T-helper 2 cell (primary cell): Measurements from ENCODE around the gene TMEM225B.
"Not testable (repeated sequence)": the region's sequence is repeated elsewhere in the genome, so short reads cannot be mapped to it uniquely, and the experiment has no call there.

Experiments used
- DNase-seq, 5 experiments: peaks; one replicate each; pipeline versions ENCODE4 v3.0.0 to v3.0.0-alpha.2; 2012 to 2022
- total RNA-seq, 2 donors: gene quantifications; one replicate each; lab custom pipeline; 2026; lab: John Stamatoyannopoulos, UW

The TMEM225B gene
- 0.27 to 0.31 reads per million in 2 donors for total RNA-seq

DNA sequence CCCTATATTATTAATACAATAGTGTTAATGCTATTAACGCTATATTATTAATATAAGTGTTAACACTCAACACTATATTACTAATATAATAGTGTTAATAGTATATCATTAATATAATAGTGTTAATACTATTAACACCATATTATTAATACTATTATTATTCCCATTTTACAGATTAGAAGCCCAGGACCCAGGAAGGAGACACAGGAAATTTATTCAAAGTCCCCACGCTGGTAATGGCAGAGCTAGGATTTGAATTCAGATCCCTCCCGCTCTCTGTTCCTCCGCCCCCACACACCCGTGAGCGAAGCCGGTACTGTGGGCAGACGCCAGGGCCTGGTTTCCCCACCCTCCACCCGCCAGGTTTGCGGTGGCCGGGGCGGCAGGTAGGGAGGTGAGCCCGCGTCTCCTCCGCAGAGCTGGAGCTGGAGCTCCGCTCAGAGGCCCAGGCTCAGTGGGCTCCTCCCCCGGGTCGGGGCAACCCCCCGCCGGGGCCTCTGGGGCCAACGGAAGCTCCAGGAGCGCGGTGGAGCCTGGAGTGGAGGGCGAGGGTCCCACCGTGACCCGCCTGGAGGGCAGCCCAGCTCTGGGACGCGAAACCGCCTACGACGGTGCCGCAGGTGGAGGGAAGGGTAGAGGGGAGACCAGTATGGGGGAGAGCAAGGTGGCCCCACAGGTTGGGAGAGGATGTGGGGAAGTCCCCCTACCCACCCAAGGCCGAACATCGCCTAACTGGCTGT lies at the start of gene TMEM225B:
TMEM225B (plus strand) TSS at position 506 of the 740 bp plus-strand sequence. CDS start 6,122 bp downstream, outside the sequence.
- DNase-seq = peak in 1 of 5 experiments; percentile 30

- not testable (repeated sequence) for DNase-seq
Observed at GRCh38 chr7:99549545-99549944, 48.5 kb upstream of the TMEM225B start.

- DNase-seq = no peak
Observed at GRCh38 chr7:99551334-99551733, 46.7 kb upstream of the TMEM225B start.

- peak; percentile 65 to 93 (median 73) for DNase-seq
Observed at GRCh38 chr7:99551767-99552463, 46.2 kb upstream of the TMEM225B start, which contains the start of gene FAM200A. Gene FAM200A (minus strand): TSS chr7:99552114. CDS start chr7:99548407, 3,707 bp downstream.

- DNase-seq = no peak
Observed at GRCh38 chr7:99553039-99553438, 45.0 kb upstream of the TMEM225B start.

GRCh38 chr7:99554939-99555338 lies 43.1 kb upstream of the TMEM225B start:
- DNase-seq = no peak

- DNase-seq = peak in 1 of 5 experiments; percentile 41
Observed at GRCh38 chr7:99557196-99557607, 40.9 kb upstream of the TMEM225B start.

GRCh38 chr7:99557940-99558305 lies 40.1 kb upstream of the TMEM225B start:
- DNase-seq = no peak

- DNase-seq = peak; percentile 77 to 95 (median 82)
Observed at GRCh38 chr7:99558306-99559174, 39.5 kb upstream of the TMEM225B start, which contains the start of gene ZNF655. Gene ZNF655 (plus strand): TSS chr7:99558642. CDS start chr7:99560560, 1,918 bp downstream.

- peak in 1 of 5 experiments; percentile 56 for DNase-seq
Observed at GRCh38 chr7:99559175-99559915, 38.7 kb upstream of the TMEM225B start.

DNA sequence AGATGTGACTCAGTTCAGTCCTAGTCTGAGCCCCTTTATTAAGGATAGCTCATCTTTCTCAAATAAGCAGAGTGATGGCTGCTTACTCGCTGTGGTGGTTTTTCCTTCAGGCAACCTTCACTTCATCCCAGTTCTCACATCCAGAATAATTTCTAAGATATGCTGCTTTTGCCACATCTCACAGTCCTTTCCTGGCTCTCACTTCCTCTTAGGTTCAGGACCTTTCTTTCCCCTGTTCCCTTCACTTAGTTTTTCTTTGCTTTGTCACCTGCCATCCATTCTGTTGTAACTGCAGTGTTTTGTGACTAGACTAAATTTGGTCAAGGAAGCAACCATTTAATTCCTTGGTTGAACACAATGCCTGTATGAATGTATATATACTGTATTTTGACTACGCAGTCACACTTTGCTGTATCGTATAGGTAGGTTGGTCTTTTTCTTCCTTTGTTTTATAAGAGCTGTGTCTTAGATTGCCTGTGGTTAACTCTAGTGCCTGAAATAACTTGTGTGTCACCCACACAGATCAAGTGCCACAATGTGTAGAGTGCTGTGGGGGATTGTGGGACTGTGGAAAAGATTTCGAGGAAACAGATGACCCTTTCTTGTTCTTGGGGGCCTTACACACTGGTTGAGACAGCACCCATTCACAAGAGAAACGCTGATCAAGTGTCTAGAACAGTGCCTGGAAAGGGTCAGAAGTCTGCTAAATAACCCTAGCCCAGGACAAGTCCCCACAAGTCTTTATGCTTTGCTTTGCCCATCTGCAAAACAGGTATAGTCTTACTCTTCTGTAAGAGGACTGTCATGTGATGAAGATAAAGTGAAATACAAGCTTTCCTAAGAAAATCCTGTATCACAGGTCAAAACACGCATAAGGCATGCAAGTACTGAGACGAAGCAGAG lies 37.0 kb upstream of the TMEM225B start:
- no peak for DNase-seq

GRCh38 chr7:99561737-99562051 lies 36.4 kb upstream of the TMEM225B start:
- DNase-seq = no peak

DNA sequence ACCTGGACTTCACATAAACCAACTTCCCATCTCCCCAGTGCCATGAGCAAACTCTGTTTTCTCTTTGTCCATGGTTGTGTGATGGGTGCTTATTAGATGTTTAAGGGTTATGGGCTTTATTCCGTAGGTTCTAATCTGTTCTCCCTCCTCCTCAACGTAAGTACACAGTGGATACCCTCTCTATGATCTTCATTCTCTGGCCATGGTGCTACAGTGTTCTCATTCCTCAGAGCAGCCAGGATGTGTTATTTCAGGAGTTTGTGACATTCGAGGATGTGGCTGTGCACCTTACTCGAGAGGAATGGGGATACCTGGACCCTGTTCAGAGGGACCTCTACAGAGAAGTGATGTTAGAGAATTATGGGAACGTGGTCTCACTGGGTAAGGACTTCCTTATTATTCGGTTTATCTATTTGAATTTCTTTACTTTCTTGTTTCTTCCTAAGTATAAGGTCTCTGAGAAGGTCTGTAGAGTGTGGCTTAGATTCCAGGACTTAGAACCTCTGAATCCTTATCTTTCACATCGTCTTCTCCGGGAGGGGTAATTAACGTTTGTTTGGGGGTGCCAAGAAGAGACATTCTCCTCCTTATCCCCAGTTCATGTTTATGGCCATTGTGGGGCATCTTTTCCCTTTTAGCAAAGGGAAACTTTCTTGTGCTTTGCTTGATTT lies 35.8 kb upstream of the TMEM225B start:
- DNase-seq = no peak

- no peak for DNase-seq
Observed at GRCh38 chr7:99562832-99563231, 35.2 kb upstream of the TMEM225B start.

DNA sequence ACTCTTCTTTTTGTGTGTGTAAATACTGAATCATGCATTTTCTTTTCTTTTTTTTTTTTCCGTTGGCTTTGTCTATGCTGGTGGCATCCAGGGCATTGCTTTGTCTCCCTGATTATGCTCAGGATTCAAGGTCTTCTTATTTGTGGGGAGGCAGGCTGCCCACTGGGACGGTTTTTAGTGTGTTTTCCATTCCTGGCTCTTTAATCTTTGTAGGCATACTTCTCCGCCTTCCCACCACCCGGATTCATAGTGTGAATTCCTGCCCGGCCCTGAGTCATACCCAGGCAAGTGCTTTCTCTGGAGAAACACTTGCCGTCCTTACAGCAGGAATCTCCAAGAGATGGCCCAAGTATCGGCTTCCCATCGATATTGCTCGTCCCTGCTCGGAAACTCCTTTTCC lies 34.4 kb upstream of the TMEM225B start:
- no peak for DNase-seq

DNA sequence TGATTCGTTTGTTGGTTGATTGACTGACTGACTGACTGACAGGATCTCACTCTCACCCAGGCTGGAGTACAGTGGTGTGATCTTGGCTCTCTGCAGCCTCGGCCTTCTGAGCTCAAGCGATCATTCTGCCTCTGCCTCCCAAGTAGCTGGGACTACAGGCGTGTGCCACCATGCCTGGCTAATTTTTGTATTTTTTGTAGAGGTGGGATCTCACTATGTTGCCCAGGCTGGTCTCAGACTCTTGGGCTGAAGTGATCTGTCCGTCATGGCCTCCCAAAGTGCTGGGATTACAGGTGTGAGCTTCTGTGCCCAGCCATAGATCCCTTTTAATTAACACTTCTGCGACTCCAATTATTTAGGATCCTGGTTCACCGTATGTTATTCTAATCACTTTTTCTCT lies 29.3 kb upstream of the TMEM225B start:
- not testable (repeated sequence) for DNase-seq

- no peak for DNase-seq
Observed at GRCh38 chr7:99571768-99572167, 26.3 kb upstream of the TMEM225B start.

DNA sequence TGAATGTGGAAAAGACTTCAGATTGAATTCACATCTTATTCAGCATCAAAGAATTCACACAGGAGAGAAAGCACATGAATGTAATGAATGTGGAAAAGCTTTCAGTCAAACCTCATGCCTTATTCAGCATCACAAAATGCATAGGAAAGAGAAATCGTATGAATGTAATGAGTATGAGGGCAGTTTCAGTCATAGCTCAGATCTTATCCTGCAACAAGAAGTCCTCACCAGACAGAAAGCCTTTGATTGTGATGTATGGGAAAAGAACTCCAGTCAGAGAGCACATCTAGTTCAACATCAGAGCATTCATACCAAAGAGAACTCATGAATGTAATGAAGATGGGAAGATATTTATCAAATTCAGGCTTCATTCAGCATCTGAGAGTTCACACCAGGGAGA lies 24.8 kb upstream of the TMEM225B start:
- DNase-seq = no peak

GRCh38 chr7:99576251-99576650 lies 21.8 kb upstream of the TMEM225B start:
- DNase-seq = no peak

- no peak for DNase-seq
Observed at GRCh38 chr7:99579281-99579955, 18.6 kb upstream of the TMEM225B start.
